ENCODE data around the gene ARHGEF28.

ARHGEF28 gene

DNA sequence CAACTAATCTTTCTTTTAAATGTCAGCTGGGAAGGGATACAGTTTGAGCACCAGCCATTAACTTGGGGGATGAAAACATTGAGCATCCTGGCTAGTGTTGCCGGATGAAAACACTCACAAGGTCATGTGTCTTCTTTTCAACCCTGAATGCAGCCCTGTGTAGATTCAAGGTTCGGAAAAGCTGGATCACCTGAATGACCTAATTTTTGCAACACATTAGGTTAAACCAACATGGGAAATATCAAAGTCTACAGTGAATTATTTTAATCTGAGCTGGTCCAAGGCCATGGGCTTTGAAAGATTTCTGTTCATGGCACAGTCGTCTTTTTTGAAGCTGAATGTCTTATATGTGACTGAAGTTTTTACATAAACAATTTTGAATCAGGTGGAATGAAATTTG is 281.2 kb downstream of the ARHGEF28 start:
- no peak for DNase-seq

DNA sequence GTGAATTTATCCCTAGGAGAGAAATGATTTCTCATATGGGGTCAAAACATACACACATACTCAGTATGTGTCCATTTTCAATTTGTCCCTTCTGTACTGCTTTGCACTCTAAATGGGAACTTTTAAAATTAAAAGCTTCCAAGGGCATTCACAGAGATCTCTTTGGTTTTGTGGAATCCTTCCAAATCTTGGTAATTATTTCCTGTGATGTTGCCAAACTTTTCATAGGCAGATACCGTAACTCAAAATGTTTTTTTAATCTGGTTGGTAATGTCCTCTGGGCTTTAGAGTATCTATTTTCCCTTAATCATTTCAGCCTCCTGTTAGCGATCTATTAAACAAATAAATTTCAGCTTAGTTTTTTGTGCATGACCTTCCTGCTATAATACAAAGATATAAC is 282.4 kb downstream of the ARHGEF28 start:
- DNase-seq: peak; percentile 32

DNA sequence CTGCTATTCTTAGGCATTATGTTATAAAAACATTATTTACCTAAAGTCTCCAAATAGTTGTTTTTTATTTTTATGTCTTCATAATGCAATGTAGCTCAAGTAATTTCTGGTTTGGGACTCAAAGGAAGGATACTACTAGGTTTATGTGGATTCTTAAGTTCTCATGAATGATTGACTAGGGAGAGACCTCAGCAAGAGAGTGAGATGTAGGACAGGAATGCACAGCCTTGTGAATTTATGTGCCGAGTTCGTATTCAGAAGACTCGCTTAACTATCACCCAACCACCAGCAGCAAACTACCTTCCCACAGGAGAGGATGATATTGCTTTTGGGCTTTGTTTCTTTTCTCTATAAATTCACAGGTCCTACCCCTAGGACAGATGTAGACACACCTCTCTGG is 282.9 kb downstream of the ARHGEF28 start:
- no peak for DNase-seq

DNA sequence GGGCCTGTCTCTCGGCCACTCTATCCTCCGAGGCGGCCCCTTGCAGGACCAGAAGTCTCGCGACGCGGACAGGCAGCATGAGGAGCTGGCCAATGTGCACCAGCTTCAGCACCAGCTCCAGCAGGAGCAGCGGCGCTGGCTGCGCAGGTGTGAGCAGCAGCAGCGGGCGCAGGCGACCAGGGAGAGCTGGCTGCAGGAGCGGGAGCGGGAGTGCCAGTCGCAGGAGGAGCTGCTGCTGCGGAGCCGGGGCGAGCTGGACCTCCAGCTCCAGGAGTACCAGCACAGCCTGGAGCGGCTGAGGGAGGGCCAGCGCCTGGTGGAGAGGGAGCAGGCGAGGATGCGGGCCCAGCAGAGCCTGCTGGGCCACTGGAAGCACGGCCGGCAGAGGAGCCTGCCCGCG is 283.5 kb downstream of the ARHGEF28 start:
- no peak for DNase-seq

DNA sequence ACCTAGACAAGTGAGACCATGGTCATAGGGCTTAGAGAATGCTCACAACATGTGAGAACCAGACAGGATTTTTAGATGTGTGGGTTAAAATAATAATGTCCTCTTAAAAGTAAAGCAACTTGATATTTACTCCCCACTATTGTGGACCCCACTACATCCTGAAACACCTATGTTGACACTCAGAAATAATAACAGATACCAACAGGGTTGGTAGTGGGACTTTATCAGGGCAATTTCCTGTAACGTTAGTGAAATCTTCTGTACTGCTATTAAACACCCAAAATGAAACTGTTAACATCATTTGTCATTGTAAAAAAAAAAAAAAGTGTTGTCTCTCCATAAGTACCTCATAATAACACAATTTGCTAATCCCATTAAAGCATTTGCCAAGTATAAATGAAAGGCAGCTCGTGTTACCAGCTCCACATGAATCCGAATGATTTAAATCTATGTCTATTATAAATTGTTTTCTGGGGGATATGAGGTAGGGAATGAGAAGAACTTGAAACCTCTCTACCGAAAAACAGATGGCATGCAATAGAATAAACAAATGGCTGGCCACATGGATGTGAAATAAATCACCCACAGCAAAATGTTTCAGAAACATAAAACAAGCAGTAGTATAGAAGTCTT is 285.9 kb downstream of the ARHGEF28 start:
- peak; percentile 85 for DNase-seq

DNA sequence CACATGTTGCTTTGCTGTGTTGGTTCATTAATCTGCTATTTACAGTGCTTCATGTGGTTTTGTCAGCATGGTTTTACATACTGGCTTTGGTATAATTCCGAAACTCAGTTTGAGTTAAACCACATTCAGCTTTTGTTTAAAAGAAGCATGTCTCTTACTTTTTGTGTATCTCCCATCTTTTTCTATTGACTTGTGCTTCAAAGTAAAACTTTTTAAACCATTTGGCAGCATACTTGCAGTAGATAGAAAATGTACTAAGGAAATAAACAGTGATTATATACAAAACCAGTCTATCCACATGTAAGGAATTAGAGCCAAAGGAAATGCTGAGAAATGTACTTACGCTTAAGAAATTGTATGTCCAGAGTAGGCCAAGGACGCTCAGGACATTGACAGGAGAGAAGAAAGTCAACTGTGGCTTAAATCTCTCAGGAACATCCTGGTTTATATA is 286.9 kb downstream of the ARHGEF28 start:
- DNase-seq: no peak

DNA sequence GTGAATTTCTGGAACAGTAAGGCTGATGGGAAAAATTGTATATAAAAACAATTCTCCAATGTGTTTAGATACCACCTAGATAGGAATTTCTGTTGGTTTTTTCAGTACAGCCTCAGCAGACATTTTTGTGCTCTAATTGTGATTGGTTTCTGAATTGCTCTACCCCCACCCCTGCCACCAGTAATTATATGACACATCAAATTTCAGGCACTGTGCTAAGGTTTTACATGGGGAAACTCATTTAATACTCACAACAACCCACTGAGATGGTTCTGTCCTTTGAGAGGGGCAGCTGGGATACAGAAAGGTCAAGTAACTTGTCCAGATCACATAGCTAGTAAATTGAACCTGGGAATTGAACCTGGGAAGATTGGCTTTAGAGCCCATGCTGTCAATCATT is 288.0 kb downstream of the ARHGEF28 start:
- no peak for DNase-seq

DNA sequence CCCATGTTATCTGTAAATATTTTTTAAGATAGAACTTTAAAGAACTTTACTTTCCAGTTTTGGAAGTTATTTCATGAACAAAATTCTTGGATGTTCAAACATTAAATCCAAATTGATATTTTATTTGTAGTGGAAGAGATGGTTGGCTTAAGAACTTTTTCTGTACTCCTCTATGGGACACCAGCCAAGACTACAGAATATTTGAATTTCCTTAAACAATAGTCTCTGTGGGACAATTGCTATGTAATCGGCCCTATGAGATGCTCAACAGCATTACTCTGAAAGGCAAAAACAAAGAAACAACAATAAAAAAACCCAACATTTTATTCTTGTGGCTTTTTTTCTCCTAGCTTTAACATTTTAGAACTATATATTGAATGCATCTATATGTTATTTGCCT is 289.3 kb downstream of the ARHGEF28 start:
- no peak for DNase-seq

DNA sequence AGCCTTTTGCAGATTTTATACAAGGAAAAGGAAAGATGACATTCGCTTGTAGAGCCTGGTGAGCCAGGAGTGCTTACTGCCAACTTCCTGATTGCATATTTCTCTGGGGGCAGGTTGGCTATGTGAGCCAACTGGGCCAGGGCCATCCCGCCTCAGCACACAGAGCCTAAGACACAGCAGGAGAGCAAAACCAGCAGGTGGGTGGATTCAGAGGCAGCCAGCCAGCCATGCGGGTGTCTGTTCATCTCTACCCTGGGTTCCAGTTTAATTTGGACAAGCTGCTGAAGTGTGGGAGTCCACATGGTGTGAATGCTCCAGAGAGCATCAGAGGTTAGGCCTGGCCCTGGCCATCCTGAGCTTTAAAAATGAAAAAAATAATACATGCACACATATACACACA is 291.4 kb downstream of the ARHGEF28 start:
- DNase-seq: peak; percentile 89

DNA sequence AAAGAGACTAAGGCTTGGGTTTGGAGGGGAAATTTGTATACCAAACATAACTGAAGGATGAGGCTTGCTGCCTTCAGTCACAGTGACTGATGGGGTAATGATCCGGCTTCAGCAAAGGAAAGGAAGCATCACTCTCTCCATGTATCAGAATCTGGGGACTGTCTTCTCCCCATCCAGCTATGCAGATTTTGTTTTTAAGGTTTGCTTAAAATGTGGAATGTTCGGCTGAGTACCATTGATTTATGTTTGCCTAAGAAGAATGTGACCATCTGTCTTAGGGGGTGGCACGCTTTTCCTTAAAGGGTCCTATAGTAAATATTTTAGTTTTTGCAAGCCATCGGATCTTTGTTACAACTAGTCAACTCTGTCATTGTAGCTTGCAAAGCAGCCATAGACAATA is 291.9 kb downstream of the ARHGEF28 start:
- DNase-seq: no peak

DNA sequence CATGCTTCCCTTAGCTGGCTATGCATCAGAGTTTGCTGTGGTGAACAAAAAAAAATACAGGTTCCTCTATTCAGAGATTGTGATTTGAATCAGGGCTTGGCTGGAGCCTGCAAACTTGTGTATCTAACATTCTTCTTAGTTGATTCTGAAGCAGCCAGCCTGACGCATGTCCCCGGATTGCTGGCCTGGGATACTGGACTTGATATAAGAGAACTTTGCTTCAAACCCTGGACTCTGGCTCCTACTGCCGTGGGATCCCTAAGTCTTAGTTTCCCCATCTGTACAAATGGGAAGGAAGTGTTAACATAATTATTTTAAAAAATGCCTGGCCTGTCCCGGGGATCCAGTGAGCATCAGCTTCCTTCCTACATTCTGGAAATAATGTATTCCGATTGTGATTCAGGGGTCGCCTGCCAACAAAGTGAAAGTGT is 292.8 kb downstream of the ARHGEF28 start:
- DNase-seq: no peak

DNA sequence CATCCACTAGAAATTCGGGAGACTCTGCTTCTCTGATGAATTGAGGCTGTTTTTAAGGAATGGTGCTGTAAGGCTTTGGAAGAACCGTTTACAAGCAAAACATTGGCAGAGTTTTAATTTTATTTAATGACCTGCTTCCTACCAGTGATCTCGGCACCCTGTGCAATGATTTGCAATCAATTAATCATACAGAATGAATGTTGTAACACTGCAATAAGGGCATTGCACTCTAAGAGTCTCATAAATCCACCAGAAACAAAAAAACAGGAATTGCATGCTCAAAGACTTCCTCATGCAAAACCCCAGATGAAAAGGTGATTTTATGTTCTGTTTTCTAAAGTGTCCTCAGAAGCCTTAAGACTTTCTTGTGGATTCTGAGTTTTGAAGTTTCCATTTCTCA is 295.7 kb downstream of the ARHGEF28 start:
- no peak for DNase-seq

DNA sequence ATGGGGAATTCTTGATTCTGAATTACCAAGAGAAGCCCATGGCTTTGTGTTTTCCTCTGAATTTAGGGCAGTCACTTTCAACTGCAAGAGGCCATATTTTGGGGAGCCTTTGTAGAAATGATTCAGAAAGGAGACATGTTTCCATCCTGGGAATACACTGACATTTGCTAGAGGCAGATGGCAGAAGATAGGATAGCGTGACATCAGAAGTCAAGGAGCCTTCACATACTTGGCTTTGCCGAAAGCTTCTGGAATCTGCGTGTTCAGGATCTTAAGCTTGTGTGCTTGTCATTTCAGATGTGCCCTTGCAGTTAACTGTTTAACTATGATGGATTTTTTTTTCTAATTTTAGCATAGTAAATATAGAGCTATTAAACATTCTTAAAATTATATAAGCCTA is 296.2 kb downstream of the ARHGEF28 start:
- DNase-seq: no peak

DNA sequence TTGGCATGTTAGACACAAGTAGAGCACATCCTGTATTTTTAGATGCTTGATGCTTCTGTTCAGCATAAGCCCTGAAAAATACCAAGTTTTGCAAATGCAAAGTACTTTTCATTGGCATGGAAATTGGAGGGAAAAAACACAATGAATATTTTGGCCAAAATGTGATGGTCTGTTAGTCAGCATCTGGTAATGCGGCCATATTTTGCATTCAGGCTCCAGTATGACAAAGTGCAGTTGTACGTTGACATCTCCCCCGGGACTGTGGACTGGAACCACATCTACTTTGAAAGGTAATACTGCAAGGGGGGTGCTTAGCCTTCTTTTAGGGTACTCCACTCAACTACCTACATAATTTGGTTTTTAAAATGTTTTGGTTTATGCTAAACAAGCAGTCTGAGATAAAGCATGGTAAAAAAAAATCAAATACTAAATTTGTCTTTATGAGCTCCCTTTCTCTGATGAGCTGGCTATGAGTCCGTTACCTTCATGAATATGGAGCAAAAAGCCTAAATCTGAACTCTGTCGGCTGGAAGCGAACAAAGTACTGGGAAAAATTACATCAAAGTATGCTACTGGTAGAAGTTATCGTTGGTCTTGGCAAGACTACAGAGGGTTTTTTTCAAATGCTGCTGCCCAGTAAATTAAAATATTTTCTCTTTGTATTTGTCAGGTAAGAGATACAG is 297.0 kb downstream of the ARHGEF28 start:
- DNase-seq: no peak

DNA sequence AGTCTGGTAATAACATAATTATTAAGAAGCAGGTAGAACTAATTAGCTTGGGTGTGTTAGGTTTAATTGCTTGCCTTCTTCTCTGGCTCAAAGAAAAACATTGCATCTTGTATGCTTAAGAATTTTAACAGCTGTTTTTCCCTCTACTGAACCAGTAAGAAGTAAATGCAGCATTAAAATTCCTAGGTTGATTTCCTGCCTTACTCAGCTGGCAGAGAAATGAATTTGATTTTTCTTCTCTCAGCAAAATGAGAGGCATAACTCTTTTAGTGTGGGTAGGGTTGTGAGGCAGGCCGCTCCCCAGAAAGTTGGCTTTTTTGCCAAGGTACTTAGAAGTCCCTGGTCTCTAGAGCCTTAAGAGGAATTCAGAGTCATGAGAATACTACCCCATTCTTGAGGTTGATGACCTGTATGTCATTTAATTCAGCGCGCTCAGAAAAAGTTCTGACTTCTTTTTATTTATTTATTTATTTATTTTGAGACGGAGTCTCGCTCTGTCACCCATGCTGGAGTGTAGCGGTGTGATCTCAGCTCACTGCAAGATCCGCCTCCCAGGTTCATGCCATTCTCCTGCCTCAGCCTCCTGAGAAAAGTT is 302.6 kb downstream of the ARHGEF28 start:
- DNase-seq: no peak

DNA sequence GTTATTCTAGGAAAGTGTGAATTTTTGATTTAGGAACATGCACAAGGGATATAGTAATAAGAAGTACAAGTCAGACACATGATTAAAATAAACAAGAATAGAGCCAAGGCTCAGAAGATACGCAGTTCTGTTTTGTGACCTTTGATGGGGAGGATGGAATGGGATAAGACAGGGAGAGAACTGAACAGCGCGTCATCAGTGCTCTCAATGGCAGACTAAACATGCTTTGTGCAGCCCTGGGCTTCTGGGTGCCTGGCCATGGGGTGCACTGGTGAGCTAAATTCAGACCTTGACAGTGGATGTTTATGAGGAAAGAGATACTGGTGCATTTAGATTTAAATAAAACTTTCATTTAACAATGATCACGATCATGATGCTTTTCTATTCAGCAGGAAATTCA is 309.7 kb downstream of the ARHGEF28 start:
- DNase-seq: no peak

DNA sequence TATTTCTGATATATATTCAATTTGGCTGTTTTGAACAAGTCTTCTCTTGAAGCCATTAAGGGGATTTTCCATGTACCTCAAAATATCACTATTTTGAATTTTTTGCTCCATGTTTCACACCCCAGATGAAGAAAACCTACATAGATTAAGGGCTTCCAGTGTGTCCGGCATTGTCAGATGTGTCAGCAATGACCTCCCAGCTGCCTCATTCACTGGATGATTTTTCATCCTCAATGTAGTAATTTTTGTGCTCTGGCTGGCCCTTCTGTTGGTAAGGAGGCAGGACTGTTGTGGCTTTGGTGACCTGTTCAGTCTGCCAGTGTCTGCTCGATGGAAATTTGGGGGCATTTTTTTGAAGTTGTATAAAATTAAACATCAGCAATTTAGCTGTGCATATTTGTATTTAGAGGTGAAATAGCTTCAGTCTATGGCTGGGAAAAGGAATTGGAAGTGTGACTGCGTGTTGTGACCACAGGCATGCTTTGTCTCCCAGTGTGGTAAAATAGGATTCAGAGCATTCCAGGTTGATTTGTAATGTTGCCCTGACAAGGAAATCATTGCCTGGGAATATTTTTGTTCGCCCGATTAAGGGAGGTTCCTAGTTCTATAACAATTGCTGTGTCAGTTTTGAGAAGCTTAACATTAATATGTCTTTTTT is 312.4 kb downstream of the ARHGEF28 start:
- DNase-seq: no peak

DNA sequence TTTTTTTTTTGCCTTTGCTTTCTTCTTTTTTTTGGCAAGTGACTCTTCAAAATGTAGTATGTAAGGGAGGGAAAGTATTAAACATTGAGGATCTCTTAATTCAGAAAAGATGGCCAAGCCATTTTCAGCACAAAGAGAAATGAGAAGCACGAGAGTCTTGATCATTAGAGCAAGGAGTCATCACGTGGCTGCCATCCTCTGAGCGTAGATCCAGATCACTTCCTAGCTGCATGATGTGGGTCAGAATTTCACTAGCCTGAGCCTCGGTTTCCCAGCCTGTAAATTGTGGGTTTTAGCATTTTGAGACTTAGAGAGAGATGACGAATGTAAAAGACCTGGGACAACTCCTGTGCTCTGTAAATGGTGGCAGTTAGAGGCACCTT is 312.9 kb downstream of the ARHGEF28 start:
- no peak for DNase-seq

DNA sequence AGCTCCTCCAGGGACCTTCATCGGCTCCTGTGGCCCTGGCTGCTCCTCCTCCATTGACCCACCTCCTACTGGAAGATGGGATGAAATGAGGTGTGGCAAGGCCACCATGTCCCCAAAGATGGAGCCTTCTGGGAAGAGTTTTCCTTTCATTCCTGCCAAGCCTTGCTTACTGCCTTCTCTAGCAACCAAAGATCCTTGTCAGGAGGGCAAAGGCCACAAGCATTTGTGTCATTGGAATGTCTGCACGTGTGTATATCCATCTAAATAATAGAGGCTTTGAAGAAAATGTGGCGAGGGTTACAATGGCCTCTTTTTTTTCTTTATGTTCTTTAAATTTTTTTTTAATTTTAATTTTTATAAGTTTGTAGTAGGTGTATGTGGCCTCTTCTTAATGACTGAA is 313.6 kb downstream of the ARHGEF28 start:
- no peak for DNase-seq

DNA sequence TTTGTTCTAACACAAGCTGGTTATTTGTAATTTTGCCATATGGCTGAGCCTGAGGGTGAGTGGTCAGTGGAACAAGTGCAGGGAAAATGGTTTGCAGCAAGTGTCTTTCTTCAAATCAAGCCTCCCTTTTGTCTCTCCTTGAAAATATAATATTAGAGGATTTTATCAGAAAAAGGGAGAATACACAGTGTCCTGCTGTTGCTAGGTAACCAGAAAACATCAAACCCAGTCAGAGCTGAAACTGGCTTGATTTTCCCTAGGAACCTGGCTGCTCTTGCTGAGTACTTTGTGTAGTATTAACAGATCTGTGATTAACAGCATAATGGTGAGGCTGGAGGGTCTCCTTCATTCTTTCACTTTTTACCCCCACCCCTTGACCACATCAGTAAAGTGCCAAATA is 314.0 kb downstream of the ARHGEF28 start:
- no peak for DNase-seq

DNA sequence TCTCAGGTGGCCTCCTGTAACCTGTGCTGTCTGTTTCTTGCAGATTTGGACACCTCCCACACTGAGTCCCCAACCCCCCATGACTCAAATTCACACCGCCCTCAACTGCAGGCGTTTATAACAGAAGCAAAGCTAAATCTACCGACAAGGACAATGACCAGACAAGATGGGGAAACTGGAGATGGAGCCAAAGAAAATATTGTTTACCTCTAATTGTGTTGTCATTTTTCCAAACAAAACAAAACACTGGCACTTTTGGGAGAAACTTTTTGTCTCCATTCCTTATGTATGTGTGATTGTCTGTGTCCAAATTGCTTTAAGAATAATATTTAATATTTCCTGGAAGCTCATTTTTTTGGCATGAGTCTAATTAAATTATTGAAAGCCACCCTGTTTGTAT is 314.8 kb downstream of the ARHGEF28 start:
- no peak for DNase-seq

DNA sequence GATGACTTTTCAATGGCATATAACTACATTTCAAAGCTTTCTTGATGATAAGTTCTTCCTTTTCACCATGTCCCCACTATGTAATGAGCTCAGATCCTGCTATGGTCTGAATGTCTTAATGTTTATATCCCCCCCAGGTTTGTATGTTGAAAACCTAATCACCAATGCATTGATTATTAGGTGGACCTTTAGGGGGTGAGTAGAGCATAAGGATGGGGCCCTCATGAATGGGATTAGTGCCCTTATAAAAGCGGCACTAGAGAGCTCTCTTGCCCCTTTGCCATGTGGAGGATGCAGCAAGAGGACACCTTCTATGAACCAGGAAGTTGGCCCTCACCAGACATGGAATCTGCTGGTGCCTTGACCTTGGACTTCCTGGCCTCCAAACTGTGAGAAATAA is 316.8 kb downstream of the ARHGEF28 start:
- no peak for DNase-seq

DNA sequence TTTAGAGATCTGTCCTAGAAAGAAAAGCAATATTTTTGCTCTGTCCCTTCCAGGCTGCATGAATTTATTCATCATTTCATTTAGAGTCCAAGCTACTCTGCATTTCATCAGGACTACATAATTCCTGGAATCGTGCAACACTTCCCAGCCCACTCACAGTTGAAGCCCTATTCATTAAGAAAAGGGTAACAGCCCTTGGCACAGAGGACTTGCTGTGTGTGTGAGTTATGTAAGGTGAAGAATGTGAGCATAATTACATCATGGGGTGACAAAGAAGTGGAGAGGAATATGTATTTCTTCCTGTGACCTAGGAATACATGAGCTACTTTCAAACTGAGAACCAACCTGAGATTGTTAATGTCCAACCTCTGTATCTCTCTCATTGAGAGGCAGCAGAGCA is 317.4 kb downstream of the ARHGEF28 start:
- no peak for DNase-seq

DNA sequence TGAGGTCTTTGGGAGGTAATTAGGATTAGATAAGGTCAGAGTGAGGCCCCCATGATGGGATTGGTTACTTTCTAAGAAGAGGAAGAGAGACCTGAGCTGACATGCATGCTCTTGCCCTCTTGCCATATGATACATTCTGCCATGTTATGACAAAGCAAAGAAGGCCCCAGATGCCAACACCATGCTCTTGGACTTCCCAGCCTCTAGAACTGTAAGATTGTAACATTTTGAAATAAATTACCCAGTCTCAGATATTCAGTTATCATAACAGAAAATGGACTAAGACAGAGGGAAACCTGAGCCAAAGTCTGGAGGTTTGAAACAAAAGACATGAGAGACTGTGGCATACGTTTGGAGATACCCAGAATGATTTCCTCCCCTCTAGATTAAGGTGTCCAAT is 318.6 kb downstream of the ARHGEF28 start:
- no peak for DNase-seq
